Sigmoid colon (tissue), 7 donors: ENCODE data around the gene MBLAC1. TPM values are rescaled to one million over a fixed set of nuclear protein-coding genes. Genes with fewer than 3 reads are reported as not detected.

ENCODE experiments used
- DNase-seq: peaks from one replicate; pipeline ENCODE4 v3.0.0-alpha.2; 2019
- H3K27ac ChIP-seq, 4 donors: fragments of 200-600 bp; sonication (generic); one replicate each; pipeline ENCODE4 v1.5.1; 2016 to 2019; ENCODE audit warnings: mild to moderate bottlenecking in 1 of 4
- H3K27me3 ChIP-seq, 3 donors: fragments of 200-600 bp; sonication (generic); one replicate each; pipeline ENCODE4 v1.5.1; 2019; ENCODE audit warnings: mild to moderate bottlenecking in 1 of 3
- H3K36me3 ChIP-seq, 4 donors: fragments of 200-600 bp; sonication (generic); one replicate each; pipeline ENCODE4 v1.5.1; 2016 to 2019
- H3K4me1 ChIP-seq, 4 donors: fragments of 200-600 bp; sonication (generic); one replicate each; pipeline ENCODE4 v1.5.1; 2017 to 2019
- H3K4me3 ChIP-seq, 4 donors: fragments of 200-600 bp; sonication (generic); one replicate each; pipeline ENCODE4 v1.5.1; 2017 to 2019; ENCODE audit warnings: mild to moderate bottlenecking in 2 of 4, moderate library complexity in 1 of 4
- H3K9me3 ChIP-seq, 4 donors: fragments of 200-600 bp in 3 of 4; sonication (generic) in 3 of 4; one replicate each; pipeline versions ENCODE4 v1.5.1 to v1.6.1; 2013 to 2019
- CTCF ChIP-seq, 4 experiments: fragments of 450-650 bp in 3 of 4; fragments of 200-600 bp in 1 of 4; IDR thresholded peaks; one replicate each; pipeline ENCODE4 v1.5.1; 2016 to 2019; ENCODE audit warnings: antibody characterized with exemption in 4 of 4, mild to moderate bottlenecking in 3 of 4, moderate library complexity in 2 of 4
- EP300 ChIP-seq, 4 donors: sonication (generic); formaldehyde crosslinking; IDR thresholded peaks; one replicate each; pipeline ENCODE4 v1.6.1; 2017; ENCODE audit warnings: antibody characterized with exemption in 4 of 4
- POLR2A ChIP-seq, 2 donors: fragments of 450-650 bp; IDR thresholded peaks; one replicate each; pipeline ENCODE4 v1.6.1; 2016; ENCODE audit warnings: antibody characterized with exemption in 2 of 2, mild to moderate bottlenecking in 2 of 2, moderate library complexity in 2 of 2
- POLR2AphosphoS5 ChIP-seq, 4 donors: sonication (generic); formaldehyde crosslinking; IDR thresholded peaks; one replicate each; pipeline ENCODE4 v1.6.1; 2017; ENCODE audit warnings: antibody characterized with exemption in 4 of 4
- WGBS, 2 donors: extraction: QIAGEN DNeasy Blood & Tissue Kit; methylation state at CpG; one replicate each; pipeline ENCODE4 v1.1.7; 2013; 5-methylcytosine and 5-hydroxymethylcytosine counted together
- intact Hi-C: fragments of 100-400 bp; cut with DNase I; formaldehyde crosslinking; loops from one replicate; pipeline ENCODE4 v1.15.1; 2023
- polyA plus RNA-seq, 3 donors: library from polyadenylated mRNA; stranded (reverse); fragments of 200-250 nt; gene quantifications; one replicate each; pipeline ENCODE4 v1.2.3, GENCODE V29; 2013
- total RNA-seq, 4 donors: library from RNA; depleted of rRNA; stranded (reverse); fragments of >200 nt; gene quantifications; one replicate each; pipeline ENCODE4 v1.1.0, GENCODE V29; 2016
- donor health status: healthy with polysubstance abuse.
- donor health status: Bipolar disorder and iron deficiency.
- donor health status: healthy.

Gene MBLAC1
- total and polyA plus RNA-seq, 7 donors, result 1.6 to 5.8 (median 2.9) TPM

DNA sequence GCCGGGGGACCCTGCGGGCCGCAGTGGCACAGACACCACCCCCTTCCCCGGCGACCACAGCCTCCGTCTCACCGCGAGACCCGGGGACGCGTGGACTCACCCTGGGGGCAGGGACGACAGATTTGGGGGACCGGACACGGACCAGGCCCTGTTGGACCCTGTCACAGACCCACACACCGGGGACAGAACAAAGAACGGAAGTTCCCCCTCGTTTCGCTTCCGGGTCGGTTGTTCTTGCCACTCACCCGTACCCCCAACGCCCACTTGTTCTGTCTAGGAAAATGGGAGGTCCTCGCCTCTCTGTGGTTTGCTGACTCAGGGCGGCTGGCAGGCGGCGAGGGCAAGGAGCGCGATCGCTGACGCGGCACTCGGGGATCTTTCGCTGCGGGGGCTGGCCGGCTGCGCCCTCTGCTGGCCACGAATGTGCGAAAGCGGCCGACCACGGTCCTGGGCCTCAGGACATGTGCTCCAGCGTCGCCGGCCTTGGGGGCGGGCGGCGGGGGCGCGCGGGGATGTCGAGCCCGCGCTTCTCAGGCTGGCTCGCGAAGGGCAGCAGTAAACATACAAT, 45.1 kb upstream of the MBLAC1 start, which contains the start of gene ZNF3:
Gene ZNF3 (minus strand): TSS at position 189 of the 568 bp plus-strand sequence. CDS start 4,366 bp downstream, outside the sequence.
- Histone ChIP-seq H3K27me3 (no peaks in the 10 kb centered on the region), H3K27ac (peak within 1 kb of the TSS; percentile 88 to 89 (median 89)), H3K4me3 (peak within 1 kb of the TSS; percentile 85 to 96 (median 89)), H3K4me1 (peaks cover 0 to 55% (median 48%) of the 10 kb centered on the region in 4 donors), H3K36me3 (peaks cover 3 to 31% (median 12%) of the 10 kb centered on the region in 4 donors), H3K9me3 (no peaks in the 10 kb centered on the region)
- peak; percentile 99 for DNase-seq
- peak in 2 of 4 donors; percentile 46 to 62 for TF ChIP-seq EP300 (IDR thresholded peaks at IDR 0.05)
- TF ChIP-seq POLR2AphosphoS5 (IDR thresholded peaks at IDR 0.05), result peak; percentile 66 to 95 (median 89)
- peak; percentile 80 to 93 (median 91) for TF ChIP-seq CTCF (IDR thresholded peaks at IDR 0.05)
- TF ChIP-seq POLR2A (IDR thresholded peaks at IDR 0.05), result peak; percentile 57 to 70
- WGBS, 2 donors, result 0 to 1% methylated on average over 55 of the region's 55 CpGs
- intact Hi-C loops, result loop anchor here (1.0 to 10.0 kb wide), 5 partner anchors 15 to 167 kb away; partner anchors contain the start of genes TRIM4, ZKSCAN1 and ZSCAN21

GRCh38 chr7:100082978-100083377, 43.8 kb upstream of the MBLAC1 start:
- H3K4me3 ChIP-seq, result no peak overlapping the region
- intact Hi-C loops, result loop anchor here (10.0 kb wide), 1 partner anchor 168 kb away; the partner anchor contains the start of gene TRIM4
- TF ChIP-seq POLR2A (IDR thresholded peaks at IDR 0.05), result no peak
- no peak for TF ChIP-seq POLR2AphosphoS5 (IDR thresholded peaks at IDR 0.05)
- no peak for TF ChIP-seq CTCF (IDR thresholded peaks at IDR 0.05)
- no peak for TF ChIP-seq EP300 (IDR thresholded peaks at IDR 0.05)
- peaks cover 0 to 17% (median 4%) of the 10 kb centered on the region in 4 donors for H3K36me3 ChIP-seq
- H3K9me3 ChIP-seq, result no peaks in the 10 kb centered on the region
- H3K27me3 ChIP-seq, result no peaks in the 10 kb centered on the region
- H3K27ac ChIP-seq, result peak overlapping the region; percentile 88 to 89 (median 89)
- WGBS, 2 donors, result 64 to 70% methylated on average over 4 of the region's 4 CpGs
- DNase-seq, result no peak
- peaks cover 0 to 66% (median 58%) of the 10 kb centered on the region in 4 donors for H3K4me1 ChIP-seq

GRCh38 chr7:100085515-100085914, 41.3 kb upstream of the MBLAC1 start:
- intact Hi-C loops, result loop anchor here (10.0 kb wide), 1 partner anchor 171 kb away; the partner anchor contains the start of gene TRIM4

GRCh38 chr7:100087055-100087750, 39.6 kb upstream of the MBLAC1 start:
- 79 to 87% methylated on average over 10 of the region's 10 CpGs for WGBS, 2 donors
- Histone ChIP-seq H3K27me3 (no peaks in the 10 kb centered on the region), H3K9me3 (no peaks in the 10 kb centered on the region), H3K4me1 (peaks cover 0 to 54% (median 50%) of the 10 kb centered on the region in 4 donors), H3K27ac (peak overlapping the region; percentile 86 to 94 (median 88)), H3K4me3 (no peak overlapping the region), H3K36me3 (peaks cover 14 to 24% (median 19%) of the 10 kb centered on the region in 4 donors)
- intact Hi-C loops, result loop anchor here (10.0 kb wide), 1 partner anchor 172 kb away; the partner anchor contains the start of gene TRIM4
- TF ChIP-seq EP300 (IDR thresholded peaks at IDR 0.05), result peak; percentile 73 to 94 (median 90)
- TF ChIP-seq POLR2A (IDR thresholded peaks at IDR 0.05), result no peak
- TF ChIP-seq POLR2AphosphoS5 (IDR thresholded peaks at IDR 0.05), result peak; percentile 89 to 99 (median 98)
- no peak for DNase-seq

More at GRCh38 chr7:100085515-100085914, 41.3 kb upstream of the MBLAC1 start:
- Histone ChIP-seq H3K36me3 (peaks cover 0 to 7% (median 3%) of the 10 kb centered on the region in 4 donors), H3K27me3 (no peaks in the 10 kb centered on the region), H3K27ac (peak overlapping the region in 3 of 4 donors; percentile 87 to 94 (median 89)), H3K9me3 (no peaks in the 10 kb centered on the region), H3K4me1 (peaks cover 0 to 62% (median 59%) of the 10 kb centered on the region in 4 donors), H3K4me3 (no peak overlapping the region)
- DNase-seq, result no peak
- TF ChIP-seq POLR2AphosphoS5 (IDR thresholded peaks at IDR 0.05) (no peak), EP300 (IDR thresholded peaks at IDR 0.05) (no peak), POLR2A (IDR thresholded peaks at IDR 0.05) (no peak), CTCF (IDR thresholded peaks at IDR 0.05) (no peak)
- WGBS, 2 donors, result 62 to 68% methylated on average over 3 of the region's 3 CpGs
